Adrenal gland (tissue), 5 donors: ENCODE measurements around the gene IL17A.
"Not testable (repeated sequence)": the region's sequence is repeated elsewhere in the genome, so short reads cannot be mapped to it uniquely, and the experiment has no call there.

Experiments used
- POLR2A ChIP-seq, 2 donors: fragments of 450-650 bp; IDR thresholded peaks; one replicate each; pipeline ENCODE4 v1.6.1; 2017; ENCODE audit warnings: antibody characterized with exemption in 2 of 2, mild to moderate bottlenecking in 2 of 2, moderate library complexity in 1 of 2
- TF ChIP-seq, protein P1 (sequence below), 6 experiments: fragments of 450-650 bp in 4 of 6; fragments of 200-600 bp in 2 of 6; sonication (generic) in 1 of 6; IDR thresholded peaks; 1 replicate in 5 of 6; 2 replicates in 1 of 6; pipeline versions ENCODE4 v1.5.1 to v1.8.0; 2016 to 2021; ENCODE audit warnings: antibody characterized with exemption in 6 of 6, mild to moderate bottlenecking in 2 of 6, moderate library complexity in 1 of 6
- donor health status: DM: no; HTN: no; CAD: no.

DNA sequence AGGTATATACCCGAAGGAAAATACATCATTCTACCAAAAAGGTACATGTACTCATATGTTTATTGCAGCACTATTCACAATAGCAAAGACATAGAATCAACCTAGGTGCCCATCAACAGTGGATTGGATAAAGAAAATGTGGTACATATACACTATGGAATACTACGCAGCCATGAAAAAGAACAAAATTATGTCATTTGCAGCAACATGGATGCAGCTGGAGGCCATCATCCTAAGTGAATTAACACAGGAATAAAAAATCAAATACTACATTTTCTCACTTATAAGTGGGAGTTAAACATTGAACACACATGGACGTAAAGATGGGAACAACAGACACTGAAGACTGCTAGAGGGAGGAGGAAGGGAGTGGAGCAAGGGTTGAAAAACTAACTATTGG, 17.8 kb upstream of the IL17A start:
- TF ChIP-seq, protein P1, sequence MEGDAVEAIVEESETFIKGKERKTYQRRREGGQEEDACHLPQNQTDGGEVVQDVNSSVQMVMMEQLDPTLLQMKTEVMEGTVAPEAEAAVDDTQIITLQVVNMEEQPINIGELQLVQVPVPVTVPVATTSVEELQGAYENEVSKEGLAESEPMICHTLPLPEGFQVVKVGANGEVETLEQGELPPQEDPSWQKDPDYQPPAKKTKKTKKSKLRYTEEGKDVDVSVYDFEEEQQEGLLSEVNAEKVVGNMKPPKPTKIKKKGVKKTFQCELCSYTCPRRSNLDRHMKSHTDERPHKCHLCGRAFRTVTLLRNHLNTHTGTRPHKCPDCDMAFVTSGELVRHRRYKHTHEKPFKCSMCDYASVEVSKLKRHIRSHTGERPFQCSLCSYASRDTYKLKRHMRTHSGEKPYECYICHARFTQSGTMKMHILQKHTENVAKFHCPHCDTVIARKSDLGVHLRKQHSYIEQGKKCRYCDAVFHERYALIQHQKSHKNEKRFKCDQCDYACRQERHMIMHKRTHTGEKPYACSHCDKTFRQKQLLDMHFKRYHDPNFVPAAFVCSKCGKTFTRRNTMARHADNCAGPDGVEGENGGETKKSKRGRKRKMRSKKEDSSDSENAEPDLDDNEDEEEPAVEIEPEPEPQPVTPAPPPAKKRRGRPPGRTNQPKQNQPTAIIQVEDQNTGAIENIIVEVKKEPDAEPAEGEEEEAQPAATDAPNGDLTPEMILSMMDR (IDR thresholded peaks at IDR 0.05) = not testable (repeated sequence)
- not testable (repeated sequence) for TF ChIP-seq POLR2A (IDR thresholded peaks at IDR 0.05)
